ENCODE data around the gene MED15.

DNA sequence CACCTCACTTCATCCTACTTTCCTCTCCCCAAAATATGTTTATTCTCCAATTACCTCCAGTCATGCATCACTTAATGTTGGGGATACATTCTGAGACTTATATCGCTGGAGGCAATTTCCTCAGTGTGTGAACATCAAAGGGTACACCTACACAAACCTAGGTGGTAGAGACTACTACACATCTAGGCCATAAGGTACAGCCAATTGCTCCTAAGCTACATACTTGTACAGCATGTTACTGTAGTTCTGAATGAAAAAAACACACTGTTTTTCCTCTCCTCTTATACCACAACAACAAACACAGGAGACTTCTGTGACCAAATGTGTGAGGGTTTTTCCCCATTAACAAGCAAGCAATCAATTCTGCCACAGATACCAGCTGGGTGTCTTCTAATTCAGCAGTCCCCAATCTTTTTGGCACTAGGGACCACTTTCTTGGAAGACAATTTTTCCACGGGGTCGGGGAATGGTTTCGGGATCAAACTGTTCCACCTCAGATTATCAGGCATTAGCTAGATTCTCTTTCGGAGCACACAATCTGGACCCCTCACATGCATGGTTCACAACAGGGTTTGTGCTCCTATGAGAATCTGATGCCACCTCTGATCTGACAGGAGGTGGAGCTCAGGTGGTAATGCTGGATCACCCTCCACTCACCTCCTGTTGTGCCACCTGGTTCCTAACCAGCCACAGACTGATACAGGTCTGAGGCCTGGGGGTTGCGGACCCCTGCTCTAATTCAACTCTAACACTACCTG is 17.0 kb upstream of the MED15 start:
- TF ChIP-seq EZH2 (IDR thresholded peaks at IDR 0.05) (no peak), POLR2AphosphoS5 (IDR thresholded peaks at IDR 0.05; ENCODE audit: borderline replicate concordance, low read depth, low read length) (no peak), FOXP2 (optimal IDR thresholded peaks at IDR 0.05; ENCODE audit: control extremely low read depth, extremely low read length, insufficient read depth) (no peak)

All from SK-N-MC (cell line).